Astrocyte of the hippocampus (primary cell): ENCODE data around the gene TPM1.
A peak's percentile ranks its signal among the peaks of the same experiment; 100 is the strongest.

Experiments used
- DNase-seq: peaks from one replicate; pipeline ENCODE4 v3.0.0; 2011; ENCODE audit warnings: low read depth, low spot score

TPM1 gene

DNA sequence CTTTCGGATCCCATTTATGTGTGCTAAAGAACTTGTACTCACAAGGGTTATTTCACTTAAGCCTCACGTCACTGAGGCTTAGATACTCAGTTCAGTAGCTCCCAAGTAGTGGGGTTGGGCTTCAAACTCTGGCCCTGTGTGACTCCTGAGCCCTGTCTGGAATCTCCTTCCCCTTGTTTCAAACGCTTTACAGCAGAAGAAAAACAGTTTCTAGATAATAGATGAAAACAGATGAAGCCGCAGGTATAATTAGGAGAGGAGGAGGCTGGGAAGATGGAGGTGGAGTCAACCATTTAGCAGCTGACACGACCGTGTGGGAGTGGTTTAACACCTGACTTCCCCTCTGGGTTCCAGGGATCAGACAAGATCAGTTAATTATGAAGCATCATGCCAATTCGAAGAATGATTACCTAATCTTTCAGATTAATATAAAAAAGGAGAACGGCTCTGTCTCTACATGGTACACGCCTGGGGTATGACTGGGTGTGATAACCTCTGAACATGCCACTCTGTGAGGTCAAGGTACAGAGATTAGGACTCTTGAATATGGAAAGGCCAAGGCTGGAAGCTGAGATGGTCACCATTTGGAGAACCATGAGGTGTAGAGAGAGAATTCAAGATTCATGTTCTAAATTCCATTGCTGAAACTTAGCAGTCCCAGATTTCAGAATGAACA is 31.1 kb downstream of the TPM1 start:
- DNase-seq: peak; percentile 66

DNA sequence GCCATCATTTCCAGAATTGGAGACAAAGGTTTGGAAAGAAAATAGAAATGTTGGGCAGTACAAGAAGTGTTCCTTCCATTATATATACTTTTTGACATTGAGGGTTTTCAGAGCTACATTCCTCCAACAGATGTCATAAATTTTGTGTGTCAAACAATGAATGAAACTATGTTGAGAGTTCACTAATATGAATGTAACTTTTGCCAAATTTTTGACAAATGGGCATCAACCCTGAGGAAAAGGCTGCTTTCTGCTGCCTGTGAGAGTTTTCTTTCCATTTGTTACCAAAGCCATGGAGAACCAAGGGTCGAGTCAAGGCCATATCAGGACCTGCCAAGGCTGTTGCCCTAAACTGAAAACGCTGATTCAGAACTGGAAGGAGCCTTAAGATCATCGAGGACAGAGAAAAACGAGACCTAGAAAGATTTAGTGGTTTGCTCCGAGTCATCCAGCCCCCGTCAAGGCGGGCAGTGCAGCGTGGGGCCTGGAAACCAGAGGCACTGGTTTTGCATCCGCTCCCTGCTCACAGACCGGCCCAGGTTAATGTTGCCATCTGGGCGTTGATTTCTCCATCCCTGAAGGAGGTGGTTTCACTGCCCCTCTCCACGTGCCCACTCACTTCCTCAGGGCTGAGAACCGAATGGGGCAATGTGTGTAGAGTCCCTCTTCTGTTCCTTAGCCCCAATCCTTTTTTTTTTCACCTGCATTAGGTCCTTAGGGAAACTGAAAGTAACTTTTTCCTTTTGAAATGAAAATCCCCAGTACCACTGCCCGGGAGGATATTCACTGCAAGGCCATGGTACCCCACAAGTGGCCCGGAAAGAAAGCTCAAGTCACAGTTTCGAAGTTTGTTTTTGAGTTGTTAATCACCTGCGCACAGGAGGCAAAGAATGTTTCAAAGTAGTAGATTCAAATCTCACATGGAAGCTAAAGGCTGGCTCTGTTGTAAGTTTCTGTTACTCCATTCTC is 32.8 kb downstream of the TPM1 start:
- DNase-seq: no peak

DNA sequence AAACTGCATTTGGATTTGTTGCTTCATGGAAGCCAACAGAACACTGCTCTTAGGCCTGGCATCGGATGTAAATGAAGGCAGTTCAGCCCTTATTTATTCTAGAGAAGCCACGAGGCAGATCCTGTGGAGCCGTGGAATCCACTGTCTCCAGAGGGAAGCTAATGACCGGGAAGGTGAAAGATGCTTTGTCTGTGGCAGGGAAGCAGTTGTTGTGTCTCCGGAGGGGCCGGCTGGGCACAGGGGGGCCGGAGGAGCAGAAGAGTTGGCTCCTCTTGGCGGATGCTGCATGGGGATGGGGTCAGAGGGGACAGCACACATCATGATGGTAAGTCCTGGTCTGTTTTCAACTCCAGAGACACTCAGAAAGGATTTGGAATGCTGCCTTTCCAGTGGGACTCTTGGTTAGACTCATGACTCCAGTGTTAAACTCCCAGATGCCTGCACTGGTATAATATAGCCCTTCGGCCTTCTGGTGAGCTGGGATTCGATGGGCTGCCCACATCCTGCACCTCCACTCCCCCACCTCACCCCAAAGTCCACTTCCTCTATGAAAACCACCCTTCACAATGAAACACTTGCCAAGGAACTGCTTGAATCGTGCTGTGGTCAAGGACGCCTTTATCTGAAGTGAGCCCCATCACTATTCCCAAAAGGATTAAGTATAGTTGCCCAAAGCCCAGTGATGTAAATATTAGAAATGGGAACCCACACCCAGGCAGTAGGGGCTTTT is 33.6 kb downstream of the TPM1 start:
- no peak for DNase-seq

DNA sequence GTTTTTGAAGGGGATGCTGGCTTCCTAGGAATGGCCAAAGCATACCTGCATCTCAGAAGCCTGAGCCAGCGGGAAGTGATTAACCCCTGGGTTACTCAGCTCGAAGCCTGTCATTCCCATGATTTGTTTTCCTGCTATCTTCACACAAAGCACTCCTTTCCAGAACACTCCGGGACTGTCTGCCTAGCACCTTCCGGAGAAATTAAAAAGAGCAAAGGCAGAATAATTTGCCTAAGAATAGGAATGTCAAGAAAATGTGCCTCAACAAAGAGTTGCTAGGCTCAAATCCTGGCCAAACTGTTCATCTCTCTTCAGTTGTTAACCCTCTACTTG is 34.1 kb downstream of the TPM1 start:
- DNase-seq: no peak

DNA sequence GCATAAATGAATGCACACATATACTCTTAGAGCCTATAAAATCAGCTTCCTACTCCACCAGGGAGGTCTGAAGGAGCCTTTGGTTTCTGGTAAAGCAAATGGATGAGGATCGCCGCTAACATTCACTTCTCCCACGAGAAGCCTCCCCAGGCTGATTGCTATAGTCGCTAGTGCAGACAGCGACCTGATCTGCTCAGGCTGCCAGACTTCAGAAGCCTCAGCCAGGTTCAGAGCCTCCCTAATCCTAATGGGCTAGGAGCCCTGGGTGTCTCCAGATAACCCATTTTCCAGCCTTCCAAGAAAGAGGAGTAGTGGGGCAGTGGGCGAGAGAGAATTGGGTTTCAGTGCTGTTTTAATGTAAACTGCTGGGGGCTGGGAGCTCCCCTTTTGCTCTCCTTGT is 35.4 kb downstream of the TPM1 start:
- DNase-seq: no peak

DNA sequence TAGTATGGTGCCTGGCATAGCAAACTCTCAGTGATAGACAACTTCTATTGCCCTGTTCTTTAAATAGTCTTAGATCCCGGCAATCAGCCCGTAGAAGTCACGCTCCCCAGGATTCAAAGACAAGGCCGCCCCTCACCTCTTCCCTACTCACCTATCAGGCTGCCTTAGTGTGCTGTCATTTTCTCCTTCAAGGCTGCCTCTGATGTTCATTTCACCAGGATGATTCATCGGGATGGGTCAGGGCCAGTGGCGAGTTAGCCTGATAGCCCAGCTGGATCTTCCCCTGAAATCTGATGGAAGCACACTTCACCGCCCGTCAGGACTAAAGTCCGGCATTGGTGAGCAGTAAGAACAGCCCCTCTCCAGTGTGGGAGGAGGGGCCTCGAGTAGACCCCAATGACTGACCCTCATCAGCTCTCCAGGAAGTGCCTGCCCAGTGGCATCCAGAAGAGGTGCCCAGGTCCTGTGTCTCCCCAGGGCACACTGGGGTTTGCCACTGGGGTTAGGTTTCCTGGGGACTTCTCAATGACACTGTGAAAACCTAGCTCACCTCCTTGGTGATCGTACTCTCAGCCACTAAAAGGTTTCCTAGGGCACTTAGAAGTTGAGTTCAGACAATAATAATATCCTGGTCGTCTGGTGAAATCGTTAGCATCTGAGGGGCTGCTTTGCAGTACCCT is 37.5 kb downstream of the TPM1 start:
- no peak for DNase-seq

DNA sequence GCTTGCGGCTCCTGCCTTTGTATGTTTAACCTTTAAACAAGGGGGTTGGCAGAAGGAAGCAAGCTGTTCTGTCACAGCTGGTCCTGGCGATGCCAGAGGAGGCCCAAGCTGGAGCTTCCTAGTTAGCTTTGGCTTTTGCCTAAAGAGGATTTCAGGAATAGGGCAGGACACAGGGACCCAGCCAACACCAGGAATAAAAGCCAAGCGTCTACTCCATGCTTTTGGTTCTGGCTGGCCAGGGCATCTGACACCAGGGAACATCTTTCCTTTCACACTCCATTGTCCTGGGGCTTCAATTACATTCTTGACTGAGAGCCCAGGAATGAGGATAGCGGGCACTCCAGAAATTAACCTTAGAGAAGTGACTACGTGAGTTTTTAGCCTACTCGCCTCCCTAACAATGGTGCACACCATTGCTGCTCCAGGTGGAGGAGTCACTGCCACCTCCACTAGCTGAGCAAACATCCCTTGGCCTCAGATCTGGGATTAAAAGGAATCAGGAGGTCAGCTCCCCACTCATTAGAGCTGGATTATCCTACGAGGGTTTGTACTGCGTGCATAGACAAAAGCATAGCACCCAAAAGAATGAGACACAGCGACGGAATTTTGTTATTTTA is 38.2 kb downstream of the TPM1 start:
- no peak for DNase-seq

DNA sequence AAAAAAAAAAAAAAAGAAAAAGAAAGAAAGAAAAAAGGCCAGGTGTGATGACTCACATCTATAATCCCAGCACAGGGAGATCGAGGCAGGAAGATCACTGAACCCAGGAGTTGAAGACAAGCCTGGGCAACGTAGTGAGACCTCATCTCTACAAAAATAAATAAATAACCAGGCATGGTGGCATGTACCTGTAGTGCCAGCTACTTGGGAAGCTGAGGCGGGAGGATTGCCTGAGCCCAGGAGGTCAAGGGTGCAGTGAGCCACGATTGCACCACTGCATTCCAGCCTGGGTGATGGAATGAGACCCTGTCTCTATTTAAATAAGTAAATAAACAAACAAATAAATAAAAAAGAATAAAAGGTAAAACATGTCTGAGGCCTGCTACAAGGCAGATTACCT is 39.8 kb downstream of the TPM1 start:
- DNase-seq: no peak

DNA sequence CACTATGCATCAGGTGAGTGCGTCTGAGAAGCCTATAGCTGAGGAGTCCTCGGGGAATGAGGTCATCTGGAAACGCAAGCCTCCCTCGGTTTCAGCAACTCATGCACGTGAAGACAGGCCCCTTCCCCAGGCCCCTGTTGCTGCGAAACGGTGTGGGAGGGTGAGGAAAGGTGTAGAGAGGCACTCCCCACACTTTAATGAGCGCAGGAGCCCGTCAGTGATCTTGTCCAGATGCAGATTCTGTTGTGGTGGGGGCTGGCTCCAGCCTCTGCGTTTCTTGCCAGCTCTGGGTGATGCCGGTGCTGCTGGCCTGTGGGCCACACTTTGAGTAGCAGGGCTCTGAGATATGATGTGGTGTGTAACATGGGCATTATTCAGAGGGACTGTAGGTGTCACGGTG is 40.5 kb downstream of the TPM1 start:
- DNase-seq: no peak

DNA sequence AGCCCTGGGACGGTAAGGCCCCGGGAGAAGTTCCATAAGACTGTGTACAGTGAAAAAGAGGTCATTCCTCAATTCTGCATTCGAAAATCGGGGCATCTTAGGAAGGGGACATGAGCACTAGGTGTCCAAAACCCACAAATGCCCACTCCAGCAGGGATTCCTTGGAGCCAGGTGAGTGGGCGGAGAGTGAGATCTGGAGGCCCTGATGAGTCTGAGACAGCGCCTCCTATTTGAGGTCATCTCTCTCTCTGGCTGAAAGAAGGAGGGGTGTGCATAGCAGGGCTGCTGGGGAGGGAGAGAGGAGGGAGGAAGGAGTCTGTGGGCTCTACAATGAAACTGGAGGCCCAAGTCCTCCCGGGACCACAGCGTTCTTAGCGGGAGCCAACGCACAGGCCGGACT is 41.0 kb downstream of the TPM1 start:
- no peak for DNase-seq

DNA sequence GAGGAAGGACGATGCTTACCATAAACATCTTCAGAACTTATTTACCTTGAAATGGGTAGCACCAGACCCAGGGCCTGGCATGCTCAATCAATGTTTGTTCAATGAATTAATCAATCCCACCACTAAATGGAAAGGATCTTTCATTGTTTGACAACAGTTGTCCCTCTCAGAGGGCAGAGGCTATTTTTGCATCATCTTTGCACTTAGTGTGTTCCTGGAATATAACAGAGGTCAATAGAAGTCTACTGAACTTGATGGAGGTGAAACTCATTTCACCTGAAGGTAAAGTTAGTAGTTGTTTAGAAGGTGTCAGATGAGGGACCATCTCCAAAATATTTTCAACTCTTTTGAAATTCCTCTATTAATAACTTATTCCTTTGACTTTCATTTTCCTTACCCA is 42.3 kb downstream of the TPM1 start:
- no peak for DNase-seq

DNA sequence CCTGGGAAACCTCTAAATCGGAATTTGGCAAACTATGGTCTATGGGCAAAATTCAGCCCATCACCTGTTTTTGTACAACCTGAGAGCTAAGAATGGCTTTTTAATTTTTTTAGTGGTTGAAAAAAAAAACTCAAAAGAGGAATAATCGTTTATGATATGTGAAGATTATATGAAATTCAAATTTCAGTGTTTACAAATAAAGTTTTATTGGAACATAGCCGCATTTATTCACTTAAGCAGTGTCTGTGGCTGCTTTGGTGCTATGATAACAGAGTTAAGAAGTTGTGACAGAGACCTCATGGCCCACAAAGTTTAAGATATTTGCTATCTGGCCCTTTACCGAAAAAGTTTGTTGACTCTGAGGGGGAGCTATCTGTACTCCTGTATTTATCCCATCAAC is 42.7 kb downstream of the TPM1 start:
- DNase-seq: no peak

DNA sequence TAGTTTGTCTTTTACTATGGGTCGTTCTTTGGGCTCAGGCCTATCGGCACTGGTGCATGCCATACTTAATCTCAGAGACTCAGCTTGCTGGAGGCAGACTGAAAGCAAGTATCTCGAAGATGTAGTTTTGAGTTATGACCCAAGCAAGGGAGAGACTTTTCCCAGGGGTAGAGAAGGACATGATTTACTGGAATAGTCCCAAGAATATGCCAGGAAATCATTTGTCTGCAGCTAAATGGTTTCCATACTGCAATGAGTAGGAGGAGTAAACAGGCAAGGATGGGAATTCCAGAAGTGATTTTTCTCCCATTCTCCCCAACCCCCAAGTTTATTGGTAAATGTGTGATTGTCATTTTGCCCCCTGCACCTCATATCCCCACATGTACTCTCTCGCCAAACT is 43.7 kb downstream of the TPM1 start:
- no peak for DNase-seq

DNA sequence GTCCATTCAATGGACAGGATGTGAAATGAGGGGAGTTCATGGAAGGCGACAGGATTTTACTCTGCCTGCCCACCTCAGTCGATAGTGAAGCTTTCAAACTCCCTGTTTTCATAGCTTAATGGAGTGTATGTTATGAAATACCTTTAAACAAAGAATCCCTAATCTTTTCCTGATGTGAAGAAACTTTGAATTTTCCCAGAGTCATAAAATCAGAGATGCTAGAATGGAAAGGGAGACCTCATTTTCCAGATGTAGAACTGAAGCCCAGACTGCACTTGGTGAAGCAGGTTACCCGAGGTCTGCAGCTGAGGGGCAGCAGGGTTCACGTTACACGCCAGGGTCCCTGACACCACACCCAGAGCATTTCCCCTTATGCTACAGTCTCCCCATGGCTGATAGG is 44.4 kb downstream of the TPM1 start:
- no peak for DNase-seq

DNA sequence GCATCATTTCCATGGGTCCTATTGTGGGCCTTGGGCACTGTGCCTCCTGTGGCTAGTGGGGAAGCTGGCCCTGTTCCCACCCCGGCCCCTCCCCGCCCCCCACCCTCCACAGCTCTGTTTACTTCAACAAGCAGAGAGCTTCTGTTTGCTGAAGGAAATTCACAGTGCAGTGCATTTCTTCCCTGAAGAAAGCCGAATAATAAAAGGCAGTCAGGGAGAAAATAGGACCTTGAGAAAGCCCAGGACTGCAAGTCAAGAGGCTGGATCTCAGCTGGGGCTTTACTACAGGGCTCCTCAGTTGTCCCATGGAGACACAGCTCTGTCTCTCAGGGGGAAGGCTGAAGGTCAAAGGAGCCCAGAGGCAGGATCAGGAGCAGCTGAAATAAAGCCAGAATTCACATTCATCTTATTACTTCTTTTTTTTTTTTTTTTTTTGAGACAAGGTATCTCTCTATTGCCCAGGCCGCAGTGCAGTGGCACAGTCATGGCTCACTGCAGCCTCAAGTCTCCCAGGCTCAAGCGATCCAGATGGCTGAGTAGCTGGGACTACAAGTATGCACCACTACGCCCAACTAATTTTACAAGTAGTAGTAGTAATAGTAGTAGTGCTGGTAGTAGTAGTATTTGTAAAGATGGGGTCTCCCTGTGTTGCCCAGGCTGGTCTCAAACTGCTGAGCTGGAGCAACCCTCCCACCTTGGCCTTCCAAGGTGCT is 46.1 kb downstream of the TPM1 start:
- no peak for DNase-seq

DNA sequence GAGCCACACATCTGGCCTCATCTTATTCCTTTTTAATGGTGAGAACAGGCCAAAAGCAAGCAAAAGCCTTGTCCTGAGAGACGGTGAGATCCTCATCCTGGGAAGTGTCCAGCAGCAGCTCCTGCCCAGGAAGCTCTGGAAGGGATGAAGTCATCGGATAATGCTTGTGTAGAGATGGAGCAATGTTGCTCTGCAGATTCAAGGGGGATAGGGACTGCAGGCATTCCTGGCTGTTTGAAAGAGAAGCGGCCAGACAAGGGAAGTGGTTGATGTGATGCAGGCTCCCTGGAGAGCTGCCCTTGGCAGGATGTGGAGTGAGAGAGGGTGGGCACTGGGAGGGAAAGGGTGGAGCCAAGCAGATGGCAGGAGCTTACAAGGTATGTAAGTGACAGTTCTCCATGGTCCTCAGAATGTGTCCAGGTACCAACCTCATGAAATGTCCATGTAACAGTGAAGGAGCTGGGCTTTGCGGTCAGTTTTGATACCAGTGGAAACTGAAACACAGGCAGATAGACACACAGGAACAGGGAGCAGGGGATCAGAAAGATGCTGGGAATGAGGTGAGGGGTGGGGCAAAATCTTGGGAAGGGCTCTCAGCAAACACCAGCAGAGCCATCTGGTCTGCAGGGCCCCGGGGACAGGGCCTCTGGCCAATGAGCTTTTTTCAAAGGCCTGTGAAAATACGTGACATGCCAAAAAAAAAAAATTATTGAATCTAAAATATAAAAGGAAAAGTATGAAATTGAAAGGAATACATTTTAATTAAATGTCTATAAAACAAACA is 46.9 kb downstream of the TPM1 start:
- peak; percentile 67 for DNase-seq

DNA sequence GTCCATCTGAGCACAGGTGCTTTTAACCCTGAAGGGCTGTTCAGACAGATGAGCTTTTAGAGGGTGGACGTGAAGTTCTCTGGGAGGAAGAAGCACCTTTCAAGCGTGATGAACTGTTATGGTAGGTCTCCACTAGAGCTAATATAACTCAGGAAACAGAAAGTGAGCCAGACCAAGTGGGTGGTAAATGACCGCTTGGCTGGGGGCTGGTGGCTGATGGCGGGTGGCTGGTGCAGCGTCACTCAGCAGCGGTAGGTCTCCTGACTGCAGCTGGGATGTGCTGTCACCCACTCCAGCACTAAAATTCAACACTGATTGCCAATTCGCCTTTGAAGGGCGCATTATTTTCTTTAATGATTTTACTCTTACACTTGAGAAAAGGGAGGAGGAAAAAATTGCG is 47.9 kb downstream of the TPM1 start:
- no peak for DNase-seq

DNA sequence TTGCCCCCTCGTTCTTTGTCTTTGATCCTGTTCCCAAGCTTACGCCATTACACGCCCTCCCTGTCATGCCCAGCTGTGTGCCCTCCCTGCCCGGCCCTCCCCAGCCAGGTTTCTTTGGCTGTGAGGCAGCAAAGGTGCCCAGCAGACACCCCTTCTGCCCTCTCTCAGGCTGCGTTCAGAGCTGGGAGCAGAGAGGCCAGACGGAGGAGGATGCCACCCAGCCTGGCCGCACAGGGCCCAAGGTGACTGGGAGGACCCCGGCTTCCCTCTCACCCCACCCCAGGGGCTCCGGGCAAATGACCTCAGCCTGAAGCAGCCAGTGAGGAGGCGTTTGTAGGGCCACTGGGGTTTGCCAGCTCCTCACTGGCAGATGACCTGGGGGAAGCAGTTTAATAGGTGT is 48.3 kb downstream of the TPM1 start:
- DNase-seq: no peak

DNA sequence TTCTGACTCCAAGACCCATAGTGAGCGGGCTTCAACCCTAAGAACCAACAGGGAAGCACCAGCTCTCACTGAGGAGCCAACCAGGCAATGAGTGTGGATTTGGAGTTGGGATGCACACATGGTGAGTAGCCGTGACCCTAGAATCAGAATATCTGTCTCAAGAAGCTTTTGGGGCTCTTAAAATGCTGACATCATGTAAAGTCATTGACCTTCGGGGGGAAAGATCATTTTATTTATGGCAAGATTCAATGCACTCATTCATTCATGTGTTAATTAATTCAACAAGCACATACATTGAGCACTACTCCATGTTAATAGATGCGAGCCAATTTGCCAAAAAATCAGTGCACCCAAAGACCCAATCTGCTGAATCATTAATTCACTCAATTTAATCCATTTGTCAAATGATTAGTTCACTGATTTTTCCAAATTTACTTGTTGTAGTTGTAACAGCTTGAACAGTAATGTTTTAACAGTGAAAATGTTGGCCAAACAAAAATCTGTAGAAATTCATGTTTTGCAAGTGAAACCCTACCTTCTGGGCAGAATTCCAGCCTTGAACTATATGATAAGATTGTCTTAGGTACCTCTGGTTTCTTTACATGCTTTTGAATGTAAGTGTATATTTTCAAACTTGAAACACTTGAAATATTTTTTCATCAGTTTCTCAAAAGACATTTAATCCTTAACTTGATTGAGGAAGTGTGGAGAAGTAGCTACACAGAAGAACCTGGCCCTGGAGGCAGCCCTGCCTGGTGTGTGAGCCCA is 49.3 kb downstream of the TPM1 start:
- DNase-seq: no peak
